Panc1 (cell line): ENCODE data around the gene MLLT10. TPM values are rescaled to one million over a fixed set of nuclear protein-coding genes. Genes with fewer than 3 reads are reported as not detected.

Source experiments
- ATAC-seq: fragments of 200-7000 bp; cut with Tn5 transposase; 2 replicates; pipeline ENCODE4 v1.9.1; 2020; ENCODE audit warnings: mild to moderate bottlenecking, moderate library complexity
- BruUV-seq: library from RNA; stranded (reverse); fragments of 400-500 nt; replicated peaks from 2 replicates; lab custom pipeline; 2021; lab: Mats Ljungman, UMichigan
- CTCF ChIA-PET: fragments of 300-600 bp; sonication (Branson Sonifier 250); formaldehyde crosslinking; loops from one replicate; lab custom pipeline; 2022; ENCODE audit warnings: antibody characterized with exemption; lab: Charles Lee
- POLR2A ChIA-PET: fragments of 300-600 bp; sonication (Branson Sonifier 250); formaldehyde crosslinking; loops from one replicate; lab custom pipeline; 2022; ENCODE audit warnings: antibody characterized with exemption; lab: Charles Lee
- DNase-seq: peaks from one replicate; pipeline ENCODE4 v3.0.0-alpha.2; 2010; ENCODE audit warnings: low read depth, low spot score
- H3K27ac ChIP-seq: 2 replicates; pipeline ENCODE4 v1.5.1; 2011; ENCODE audit warnings: mild to moderate bottlenecking, low read length, inconsistent platforms
- H3K27me3 ChIP-seq: fragments of 200-500 bp; sonication (Bioruptor generic); 2 replicates; pipeline ENCODE4 v1.6.0; 2014; ENCODE audit warnings: low read length, inconsistent platforms; ENCODE audit not compliant: control insufficient read depth, insufficient read depth
- H3K36me3 ChIP-seq: fragments of 200-500 bp; sonication (Bioruptor generic); 2 replicates; pipeline ENCODE4 v1.5.1; 2014; ENCODE audit warnings: inconsistent platforms, mild to moderate bottlenecking, low read length, moderate library complexity; ENCODE audit not compliant: control insufficient read depth, insufficient read depth
- H3K4me1 ChIP-seq: 2 replicates; pipeline ENCODE4 v1.5.1; 2011; ENCODE audit warnings: inconsistent platforms, mild to moderate bottlenecking, low read length, moderate library complexity; ENCODE audit not compliant: control insufficient read depth, insufficient read depth
- H3K4me3 ChIP-seq, 2 experiments: 2 replicates each; pipeline ENCODE4 v1.5.1; 2011 to 2012; ENCODE audit warnings: low read depth in 2 of 2, low read length in 2 of 2, mild to moderate bottlenecking in 2 of 2, inconsistent platforms in 1 of 2, moderate library complexity in 1 of 2
- H3K9me3 ChIP-seq: fragments of 200-500 bp; sonication (Bioruptor generic); 2 replicates; pipeline ENCODE4 v1.5.1; 2014; ENCODE audit warnings: low read depth, mild to moderate bottlenecking, inconsistent platforms, low read length, moderate library complexity; ENCODE audit not compliant: control insufficient read depth, insufficient read depth
- POLR2AphosphoS5 ChIP-seq: IDR thresholded peaks from 2 replicates; pipeline ENCODE4 v1.6.1; 2012; ENCODE audit warnings: mild to moderate bottlenecking, low read depth, low read length, moderate library complexity
- REST ChIP-seq, 2 experiments: IDR thresholded peaks; 2 replicates each; pipeline ENCODE4 v1.6.1; 2011 to 2012; ENCODE audit warnings: low read depth in 2 of 2, control low read depth in 1 of 2, low read length in 1 of 2, mild to moderate bottlenecking in 1 of 2, moderate library complexity in 1 of 2; ENCODE audit not compliant: insufficient read depth in 1 of 2
- SIN3A ChIP-seq: IDR thresholded peaks from 2 replicates; pipeline ENCODE4 v1.6.1; 2012; ENCODE audit warnings: low read depth, mild to moderate bottlenecking, low read length, moderate library complexity, borderline replicate concordance; ENCODE audit not compliant: insufficient read depth
- TCF7L2 ChIP-seq: IDR thresholded peaks from 2 replicates; pipeline ENCODE4 v1.6.1; 2011; ENCODE audit warnings: mild to moderate bottlenecking, low read depth, low read length, inconsistent platforms
- in situ Hi-C: cut with HindIII; loops from 2 replicates; pipeline ENCODE4 v1.10.0; 2016; ENCODE audit warnings: low sequenced_read_pairs, low pct_unique_long_range_greater_than_20kb
- intact Hi-C: fragments of 100-400 bp; cut with micrococcal nuclease; formaldehyde crosslinking; loops from one replicate; pipeline ENCODE4 v1.10.0; 2022; ENCODE audit not compliant: unreplicated experiment
- total RNA-seq: library from RNA; stranded (reverse); gene quantifications from one replicate; pipeline ENCODE4 v1.2.1, GENCODE V29; 2021; ENCODE audit not compliant: unreplicated experiment
- TF ChIP-seq, protein P1 (sequence below): fragments of 450-650 bp; IDR thresholded peaks from 2 replicates; pipeline ENCODE4 v1.5.1; 2017; ENCODE audit warnings: mild to moderate bottlenecking

MLLT10 gene
- total RNA-seq, 1 experiment from 2014 or later: 33.4 TPM

GRCh38 chr10:21662635-21663034 is 128.6 kb downstream of the MLLT10 start:
- DNase-seq: no peak
- H3K27ac ChIP-seq: no peak overlapping the region
- ATAC-seq: no peak
- no peak for TF ChIP-seq TCF7L2
- no peak for TF ChIP-seq REST (IDR thresholded peaks at IDR 0.05; ENCODE audit: insufficient read depth in 1 of 2, low read depth in 2 of 2, low read length in 1 of 2)
- TF ChIP-seq SIN3A: no peak
- no peak for TF ChIP-seq POLR2AphosphoS5
- TF ChIP-seq, protein P1, sequence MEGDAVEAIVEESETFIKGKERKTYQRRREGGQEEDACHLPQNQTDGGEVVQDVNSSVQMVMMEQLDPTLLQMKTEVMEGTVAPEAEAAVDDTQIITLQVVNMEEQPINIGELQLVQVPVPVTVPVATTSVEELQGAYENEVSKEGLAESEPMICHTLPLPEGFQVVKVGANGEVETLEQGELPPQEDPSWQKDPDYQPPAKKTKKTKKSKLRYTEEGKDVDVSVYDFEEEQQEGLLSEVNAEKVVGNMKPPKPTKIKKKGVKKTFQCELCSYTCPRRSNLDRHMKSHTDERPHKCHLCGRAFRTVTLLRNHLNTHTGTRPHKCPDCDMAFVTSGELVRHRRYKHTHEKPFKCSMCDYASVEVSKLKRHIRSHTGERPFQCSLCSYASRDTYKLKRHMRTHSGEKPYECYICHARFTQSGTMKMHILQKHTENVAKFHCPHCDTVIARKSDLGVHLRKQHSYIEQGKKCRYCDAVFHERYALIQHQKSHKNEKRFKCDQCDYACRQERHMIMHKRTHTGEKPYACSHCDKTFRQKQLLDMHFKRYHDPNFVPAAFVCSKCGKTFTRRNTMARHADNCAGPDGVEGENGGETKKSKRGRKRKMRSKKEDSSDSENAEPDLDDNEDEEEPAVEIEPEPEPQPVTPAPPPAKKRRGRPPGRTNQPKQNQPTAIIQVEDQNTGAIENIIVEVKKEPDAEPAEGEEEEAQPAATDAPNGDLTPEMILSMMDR: no peak
- in situ Hi-C loops: no loop called here
- no peaks in the 10 kb centered on the region; the same call in 1 of the 2 replicates for H3K36me3 ChIP-seq
- ChIA-PET POLR2A (interaction anchor here (0.6 kb wide), 1 partner anchor 20 kb away, joined by 8 read pairs; no protein-coding TSS in a partner anchor), CTCF (no interaction called here)
- H3K4me1 ChIP-seq: peaks cover 18% of the 10 kb centered on the region
- H3K9me3 ChIP-seq: no peaks in the 10 kb centered on the region
- intact Hi-C loops: no loop called here
- no peak overlapping the region for H3K4me3 ChIP-seq
- BruUV-seq: no TSS peak
- H3K27me3 ChIP-seq: no peaks in the 10 kb centered on the region

- no peak for TF ChIP-seq TCF7L2
- no peak for TF ChIP-seq SIN3A
- TF ChIP-seq, protein P1: no peak
- no peak for TF ChIP-seq POLR2AphosphoS5
- no peak for TF ChIP-seq REST (IDR thresholded peaks at IDR 0.05; ENCODE audit: insufficient read depth in 1 of 2, low read depth in 2 of 2, low read length in 1 of 2)
- intact Hi-C loops: no loop called here
- CTCF ChIA-PET: no interaction called here
These were observed 134.8 kb downstream of the MLLT10 start for GRCh38 chr10:21668831-21669230.

More at GRCh38 chr10:21668831-21669230, 134.8 kb downstream of the MLLT10 start:
- Histone ChIP-seq H3K36me3 (peaks cover 4% of the 10 kb centered on the region), H3K4me1 (peaks cover 7% of the 10 kb centered on the region), H3K27ac (no peak overlapping the region), H3K4me3 (no peak overlapping the region), H3K27me3 (no peaks in the 10 kb centered on the region), H3K9me3 (no peaks in the 10 kb centered on the region)
- BruUV-seq: no TSS peak
- POLR2A ChIA-PET: no interaction called here
- DNase-seq (no peak), ATAC-seq (no peak)
- in situ Hi-C loops: no loop called here
